NCI-H510A (cell line): Measurements from ENCODE around the gene B3GNT7.
"Not testable (repeated sequence)": the region's sequence is repeated elsewhere in the genome, so short reads cannot be mapped to it uniquely, and the experiment has no call there.

Experiments
- DNase-seq: peaks from one replicate; lab custom pipeline; 2025; lab: John Stamatoyannopoulos, UW

B3GNT7 gene

DNA sequence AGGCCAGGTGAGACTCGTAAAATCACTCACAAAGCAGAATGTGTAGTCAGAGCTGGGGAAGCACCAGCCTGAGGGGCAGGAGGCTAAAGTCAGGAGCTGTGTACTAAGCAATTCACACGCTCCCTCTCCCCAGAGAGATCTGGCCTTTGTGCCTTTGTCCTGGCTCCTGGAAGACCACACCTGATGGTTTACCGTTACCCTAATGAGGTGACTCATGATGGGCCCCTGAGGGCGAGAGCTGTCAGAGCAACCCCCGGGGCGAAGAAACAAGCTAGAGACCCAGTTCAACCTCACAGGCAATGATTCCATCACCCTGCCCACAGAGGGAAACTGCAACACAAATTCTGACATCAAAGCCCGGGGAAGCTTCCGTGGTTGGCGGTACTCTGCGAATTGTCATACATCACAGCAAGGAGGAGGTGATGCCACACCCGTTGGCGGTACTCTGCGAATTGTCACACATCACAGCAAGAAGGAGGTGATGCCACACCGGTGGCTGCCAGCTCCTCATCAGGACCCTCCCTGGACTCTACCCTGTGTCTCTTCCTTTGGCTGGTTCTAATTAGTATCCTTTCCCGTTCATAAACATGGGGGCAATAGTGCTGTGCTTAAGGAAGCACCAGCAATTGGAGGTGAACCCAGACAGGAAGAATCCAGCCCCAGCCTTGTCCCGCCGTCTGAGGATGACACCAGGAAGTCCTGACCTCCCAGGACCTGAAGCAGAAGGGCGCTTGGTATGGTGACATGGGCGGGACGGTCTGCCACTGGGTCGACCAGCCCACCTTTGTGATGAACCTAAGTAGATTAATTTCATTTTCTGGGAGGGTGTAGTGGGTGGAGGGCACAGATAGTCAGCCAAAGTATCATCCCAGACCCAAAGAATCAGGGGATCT is 30.5 kb downstream of the B3GNT7 start:
- DNase-seq: no peak

DNA sequence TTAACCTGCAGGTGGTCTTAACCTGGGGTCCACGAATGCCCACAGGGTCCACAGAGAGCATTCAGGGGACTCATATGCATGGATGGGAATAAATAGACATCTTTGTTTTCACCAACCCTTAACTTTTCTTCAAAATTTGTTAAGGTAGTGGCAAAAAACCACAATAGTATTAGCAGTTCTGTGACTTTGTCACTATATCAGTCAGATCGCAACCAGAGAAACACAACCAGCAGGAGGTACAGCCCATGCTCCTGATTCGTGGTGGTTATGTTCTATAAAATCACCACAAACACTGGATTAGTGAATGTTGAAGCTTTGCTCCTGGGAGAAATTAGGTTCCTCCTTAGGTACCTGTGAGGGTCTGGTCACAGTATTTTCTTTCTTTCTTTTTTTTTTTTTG is 31.6 kb downstream of the B3GNT7 start:
- DNase-seq: no peak

DNA sequence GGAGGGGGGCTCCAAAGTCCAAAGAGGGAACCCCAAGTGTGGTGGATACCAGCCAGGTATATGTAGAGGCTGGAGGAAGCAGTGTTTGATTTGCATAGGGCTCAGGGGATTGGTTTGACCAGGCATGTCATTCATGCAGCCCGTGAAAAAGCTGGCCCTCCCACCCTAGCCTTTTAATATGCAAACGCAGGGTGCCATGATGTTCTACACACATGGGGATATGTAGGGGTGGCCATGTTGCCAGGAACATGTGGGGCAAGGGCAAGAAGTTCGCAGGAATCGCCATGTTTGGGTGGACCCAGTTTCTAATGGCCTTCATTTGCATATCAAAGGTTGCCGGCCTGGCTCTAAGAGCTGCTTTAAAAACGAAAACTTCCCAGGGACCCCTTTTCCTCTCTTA is 33.6 kb downstream of the B3GNT7 start:
- no peak for DNase-seq

DNA sequence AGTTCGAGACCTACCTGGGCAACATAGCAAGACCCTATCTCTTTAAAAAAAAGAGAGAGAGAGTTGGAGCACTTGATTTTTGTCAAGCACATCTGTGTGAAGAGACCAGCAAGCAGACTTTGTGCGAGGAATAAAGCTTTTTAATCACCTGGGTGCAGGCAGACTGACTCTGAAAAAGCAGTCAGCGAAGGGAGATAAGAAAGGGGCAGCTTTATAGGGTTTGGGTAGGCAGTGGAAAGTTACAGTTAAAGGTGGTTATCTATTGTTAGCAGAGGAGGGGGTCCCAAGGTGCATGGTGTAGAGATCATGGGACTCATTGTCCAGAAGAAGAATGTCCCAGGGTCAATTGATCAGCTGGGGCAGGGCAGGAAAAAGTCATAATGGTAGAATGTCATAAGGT is 34.4 kb downstream of the B3GNT7 start:
- no peak for DNase-seq

DNA sequence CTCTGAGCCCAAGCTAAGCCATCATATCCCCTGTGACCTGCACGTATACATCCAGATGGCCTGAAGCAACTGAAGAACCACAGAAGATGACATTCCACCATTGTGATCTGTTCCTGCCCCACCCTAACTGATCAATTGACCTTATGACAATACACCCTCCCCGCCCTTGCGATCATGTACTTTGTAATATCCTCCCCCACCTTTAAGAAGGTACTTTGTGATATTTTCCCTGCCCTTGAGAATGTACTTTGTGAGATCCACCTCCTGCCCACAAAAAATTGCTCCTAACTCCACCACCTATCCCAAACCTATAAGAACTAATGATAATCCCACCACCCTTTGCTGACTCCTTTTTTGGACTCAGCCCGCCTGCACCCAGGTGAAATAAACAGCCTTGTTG is 34.9 kb downstream of the B3GNT7 start:
- DNase-seq: not testable (repeated sequence)

DNA sequence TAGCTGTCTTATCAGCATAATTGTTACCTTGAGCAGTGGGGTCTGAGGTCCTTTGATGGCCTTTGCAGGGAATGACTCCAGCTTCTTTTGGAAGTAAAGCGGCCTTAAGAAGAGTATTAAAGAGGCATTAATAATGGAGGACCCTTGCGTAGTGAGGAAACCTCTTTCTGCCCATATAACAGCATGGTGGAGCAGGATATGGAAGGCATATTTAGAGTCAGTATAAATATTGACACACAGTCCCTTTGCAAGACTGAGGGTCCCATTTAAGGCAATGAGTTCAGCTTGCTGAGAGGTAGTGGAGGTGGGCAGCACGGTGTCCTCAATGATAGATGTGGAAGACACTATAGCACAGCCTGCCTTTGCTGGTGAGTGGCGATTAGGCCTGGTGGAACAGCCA is 36.1 kb downstream of the B3GNT7 start:
- no peak for DNase-seq

DNA sequence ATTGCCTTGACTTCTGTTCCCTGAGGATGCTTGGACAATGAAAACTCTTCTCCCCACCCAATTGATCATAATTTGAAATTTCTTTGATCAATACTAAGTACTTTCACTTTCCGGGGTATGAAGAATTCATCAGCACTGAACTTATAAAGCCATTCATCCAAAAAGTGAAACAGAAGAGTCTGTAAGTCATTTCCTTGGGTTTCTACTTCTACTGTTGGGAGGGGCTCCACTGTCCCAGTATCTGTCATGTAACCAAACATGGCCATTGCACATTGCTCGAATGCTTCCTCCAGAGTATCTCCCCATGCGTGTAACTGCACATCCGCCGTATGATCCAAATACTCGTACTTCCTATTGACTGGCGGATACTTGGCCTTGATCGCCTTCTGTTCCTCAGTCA is 38.5 kb downstream of the B3GNT7 start:
- no peak for DNase-seq

DNA sequence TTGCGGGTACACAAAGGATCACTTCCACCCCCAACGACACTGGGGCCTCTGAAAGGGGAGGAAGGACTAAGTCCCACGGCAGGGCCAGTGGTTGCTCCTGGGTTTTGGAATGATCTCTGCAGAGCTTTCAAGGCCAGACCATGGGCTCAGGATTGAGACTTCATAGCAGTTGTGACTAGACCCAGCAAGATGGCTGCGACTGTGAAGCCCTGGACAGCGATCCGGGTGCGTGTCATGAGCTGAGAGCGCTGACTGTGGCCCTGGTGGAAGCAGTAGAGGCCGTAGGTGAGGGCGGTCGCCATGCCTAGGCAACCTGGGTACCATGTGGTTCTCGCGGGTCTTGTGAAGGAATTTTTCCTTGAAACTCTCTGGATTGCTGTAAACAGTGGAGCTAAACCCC is 41.4 kb downstream of the B3GNT7 start:
- DNase-seq: no peak

DNA sequence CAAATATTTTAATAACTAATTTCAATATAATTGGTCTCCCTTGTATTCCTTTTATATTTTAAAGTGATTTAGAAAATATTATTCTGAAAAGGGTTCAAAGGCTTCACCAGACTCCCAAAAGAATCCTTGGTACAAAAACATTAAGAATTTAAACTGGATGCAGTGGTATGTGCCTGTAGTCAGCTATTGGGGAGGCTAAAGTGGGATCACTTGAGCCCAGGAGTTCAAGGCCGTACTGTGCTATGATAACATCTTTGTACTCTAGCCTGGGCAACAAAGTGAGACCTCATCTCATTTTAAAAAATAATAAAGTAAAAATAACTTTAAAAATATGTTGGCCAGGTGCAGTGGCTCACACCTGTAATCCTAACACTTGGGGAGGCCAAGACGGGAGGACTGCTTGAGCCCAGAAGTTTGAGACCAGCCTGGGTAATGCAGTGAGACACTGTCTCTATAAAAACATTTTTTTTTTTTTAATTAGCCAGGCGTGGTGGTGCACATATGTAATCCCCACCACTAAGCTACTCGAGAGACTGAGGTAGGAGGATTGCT is 54.1 kb downstream of the B3GNT7 start:
- no peak for DNase-seq

DNA sequence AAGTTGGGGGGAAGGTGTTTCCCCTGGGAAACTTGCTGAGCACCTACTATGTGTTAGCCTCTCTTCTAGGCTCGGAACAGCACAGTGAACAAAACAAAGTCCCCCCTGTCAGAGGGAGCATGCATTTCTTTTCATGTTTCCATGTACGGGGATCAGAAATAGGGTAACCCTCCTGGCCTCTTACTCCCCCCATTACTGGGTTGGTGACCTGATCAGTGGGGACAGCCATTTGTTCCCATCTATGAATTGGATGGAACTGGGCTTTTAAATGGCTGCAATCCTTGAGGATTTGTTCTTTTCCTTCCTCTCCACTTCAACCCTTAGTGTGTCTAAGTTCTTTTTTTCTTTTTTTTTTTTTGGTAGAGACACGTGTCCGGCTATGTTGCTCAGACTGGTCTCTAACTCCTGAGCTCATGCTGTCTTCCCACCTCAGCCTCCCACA is 55.1 kb downstream of the B3GNT7 start:
- no peak for DNase-seq
